Glutamatergic neuron (in vitro differentiated cells): ENCODE measurements around the gene CAPN5. TPM values are rescaled to one million over a fixed set of nuclear protein-coding genes. Genes with fewer than 3 reads are reported as not detected.

Source experiments
- DNase-seq: peaks from one replicate; pipeline ENCODE4 v3.0.0; 2022
- H3K27ac Mint-ChIP-seq: one replicate; pipeline ENCODE4 v1.8.0; 2020; ENCODE audit warnings: mild to moderate bottlenecking, mixed read lengths, inconsistent platforms; ENCODE audit not compliant: unreplicated experiment
- H3K27me3 Mint-ChIP-seq: one replicate; pipeline ENCODE4 v1.8.0; 2020; ENCODE audit warnings: mild to moderate bottlenecking, moderate library complexity, mixed read lengths, inconsistent platforms; ENCODE audit not compliant: unreplicated experiment
- H3K36me3 Mint-ChIP-seq: one replicate; pipeline ENCODE4 v1.8.0; 2020; ENCODE audit warnings: mild to moderate bottlenecking, mixed read lengths, inconsistent platforms; ENCODE audit not compliant: unreplicated experiment
- H3K4me1 Mint-ChIP-seq: one replicate; pipeline ENCODE4 v1.8.0; 2020; ENCODE audit warnings: mild to moderate bottlenecking, low read depth, mixed read lengths, inconsistent platforms; ENCODE audit not compliant: unreplicated experiment
- H3K4me3 Mint-ChIP-seq: one replicate; pipeline ENCODE4 v1.8.0; 2020; ENCODE audit warnings: mild to moderate bottlenecking, mixed read lengths, inconsistent platforms; ENCODE audit not compliant: unreplicated experiment
- H3K9me3 Mint-ChIP-seq: one replicate; pipeline ENCODE4 v1.8.0; 2020; ENCODE audit warnings: mild to moderate bottlenecking, moderate library complexity, mixed read lengths, inconsistent platforms; ENCODE audit not compliant: unreplicated experiment
- total RNA-seq: library from RNA; stranded (reverse); fragmentation: NEBNext Ultra II Directional; extraction: Animal tissue kit (Norgen Biotek cat#: 25700); gene quantifications from one replicate; pipeline ENCODE4 v1.2.1, GENCODE V29; 2021; ENCODE audit not compliant: unreplicated experiment
- TF ChIP-seq, protein P1 (sequence below): fragments of 200-600 bp; sonication (generic); IDR thresholded peaks from one replicate; pipeline ENCODE4 v1.5.0; 2021; ENCODE audit not compliant: partially characterized antibody, unreplicated experiment

The CAPN5 gene
- total RNA-seq, 1 donor from 2014 or later: 45.0 TPM

GRCh38 chr11:77136784-77137420 lies 70.1 kb downstream of the CAPN5 start:
- H3K4me3 Mint-ChIP-seq: no peak overlapping the region
- TF ChIP-seq, protein P1, sequence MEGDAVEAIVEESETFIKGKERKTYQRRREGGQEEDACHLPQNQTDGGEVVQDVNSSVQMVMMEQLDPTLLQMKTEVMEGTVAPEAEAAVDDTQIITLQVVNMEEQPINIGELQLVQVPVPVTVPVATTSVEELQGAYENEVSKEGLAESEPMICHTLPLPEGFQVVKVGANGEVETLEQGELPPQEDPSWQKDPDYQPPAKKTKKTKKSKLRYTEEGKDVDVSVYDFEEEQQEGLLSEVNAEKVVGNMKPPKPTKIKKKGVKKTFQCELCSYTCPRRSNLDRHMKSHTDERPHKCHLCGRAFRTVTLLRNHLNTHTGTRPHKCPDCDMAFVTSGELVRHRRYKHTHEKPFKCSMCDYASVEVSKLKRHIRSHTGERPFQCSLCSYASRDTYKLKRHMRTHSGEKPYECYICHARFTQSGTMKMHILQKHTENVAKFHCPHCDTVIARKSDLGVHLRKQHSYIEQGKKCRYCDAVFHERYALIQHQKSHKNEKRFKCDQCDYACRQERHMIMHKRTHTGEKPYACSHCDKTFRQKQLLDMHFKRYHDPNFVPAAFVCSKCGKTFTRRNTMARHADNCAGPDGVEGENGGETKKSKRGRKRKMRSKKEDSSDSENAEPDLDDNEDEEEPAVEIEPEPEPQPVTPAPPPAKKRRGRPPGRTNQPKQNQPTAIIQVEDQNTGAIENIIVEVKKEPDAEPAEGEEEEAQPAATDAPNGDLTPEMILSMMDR: no peak
- peaks cover 2% of the 10 kb centered on the region for H3K27me3 Mint-ChIP-seq
- peaks cover under 1% of the 10 kb centered on the region for H3K9me3 Mint-ChIP-seq
- peaks cover 18% of the 10 kb centered on the region for H3K4me1 Mint-ChIP-seq
- no peaks in the 10 kb centered on the region for H3K36me3 Mint-ChIP-seq
- H3K27ac Mint-ChIP-seq: no peak overlapping the region
- no peak for DNase-seq

- Mint-ChIP-seq H3K36me3 (no peaks in the 10 kb centered on the region), H3K27me3 (peaks cover 2% of the 10 kb centered on the region), H3K27ac (no peak overlapping the region), H3K4me1 (peaks cover 19% of the 10 kb centered on the region), H3K4me3 (no peak overlapping the region), H3K9me3 (peaks cover 3% of the 10 kb centered on the region)
- no peak for DNase-seq
- TF ChIP-seq, protein P1: no peak
These were observed 70.7 kb downstream of the CAPN5 start for GRCh38 chr11:77137421-77137820.

DNA sequence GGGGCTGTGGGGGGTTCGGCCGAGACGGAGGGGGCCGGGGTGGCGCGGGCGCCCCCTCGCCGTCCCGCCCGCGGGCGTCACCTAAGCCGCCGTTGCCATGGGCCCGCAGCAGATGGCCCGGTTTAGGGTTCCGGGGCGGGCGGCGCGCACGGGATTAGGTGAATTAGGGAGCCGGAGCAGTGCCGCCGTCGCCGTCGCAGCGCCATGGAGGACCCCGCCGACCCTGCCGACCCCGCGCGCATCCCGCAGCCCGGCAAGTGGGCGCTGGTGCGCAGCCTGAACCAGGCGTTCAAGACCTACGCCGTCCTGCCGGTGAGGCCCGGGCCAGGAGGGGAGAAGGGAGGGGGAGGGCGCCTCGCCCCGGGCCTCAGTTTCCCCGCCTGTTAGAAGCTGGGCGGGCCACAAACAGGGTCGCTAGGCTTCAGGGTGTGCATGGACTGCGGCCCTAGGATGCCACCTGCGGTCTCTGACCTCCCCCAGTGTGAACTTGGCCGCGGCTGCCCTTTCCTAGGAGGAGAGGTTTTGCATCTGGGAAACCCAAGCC lies 71.4 kb downstream of the CAPN5 start:
- peaks cover 2% of the 10 kb centered on the region for H3K27me3 Mint-ChIP-seq
- peaks cover 19% of the 10 kb centered on the region for H3K4me1 Mint-ChIP-seq
- TF ChIP-seq, protein P1: no peak
- peak overlapping the region; percentile 11 for H3K4me3 Mint-ChIP-seq
- DNase-seq: no peak
- no peaks in the 10 kb centered on the region for H3K36me3 Mint-ChIP-seq
- no peak overlapping the region for H3K27ac Mint-ChIP-seq
- peaks cover 3% of the 10 kb centered on the region for H3K9me3 Mint-ChIP-seq

DNA sequence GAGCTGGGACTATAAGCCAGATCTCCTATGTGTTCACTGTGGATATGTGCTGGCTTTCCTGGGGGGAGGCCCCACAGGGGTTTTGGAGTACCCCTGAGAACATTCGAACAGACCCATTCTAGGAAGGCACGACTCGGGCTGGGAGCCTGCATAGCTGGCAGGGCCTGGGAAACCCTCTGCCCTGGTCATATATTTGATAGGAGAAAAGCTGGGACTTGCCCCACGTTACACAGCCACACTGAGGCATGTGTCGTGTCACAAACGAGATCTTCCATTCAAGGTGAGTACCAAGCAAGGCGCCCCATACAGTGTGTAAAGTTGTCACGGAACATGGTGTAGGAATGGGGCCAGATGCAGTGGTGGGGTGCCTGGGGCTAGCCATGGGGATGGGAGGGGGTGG lies 72.4 kb downstream of the CAPN5 start:
- H3K27ac Mint-ChIP-seq: no peak overlapping the region
- no peaks in the 10 kb centered on the region for H3K36me3 Mint-ChIP-seq
- H3K27me3 Mint-ChIP-seq: peaks cover 2% of the 10 kb centered on the region
- no peak for DNase-seq
- H3K9me3 Mint-ChIP-seq: peaks cover 3% of the 10 kb centered on the region
- H3K4me1 Mint-ChIP-seq: peaks cover 19% of the 10 kb centered on the region
- H3K4me3 Mint-ChIP-seq: no peak overlapping the region
- TF ChIP-seq, protein P1: no peak

DNA sequence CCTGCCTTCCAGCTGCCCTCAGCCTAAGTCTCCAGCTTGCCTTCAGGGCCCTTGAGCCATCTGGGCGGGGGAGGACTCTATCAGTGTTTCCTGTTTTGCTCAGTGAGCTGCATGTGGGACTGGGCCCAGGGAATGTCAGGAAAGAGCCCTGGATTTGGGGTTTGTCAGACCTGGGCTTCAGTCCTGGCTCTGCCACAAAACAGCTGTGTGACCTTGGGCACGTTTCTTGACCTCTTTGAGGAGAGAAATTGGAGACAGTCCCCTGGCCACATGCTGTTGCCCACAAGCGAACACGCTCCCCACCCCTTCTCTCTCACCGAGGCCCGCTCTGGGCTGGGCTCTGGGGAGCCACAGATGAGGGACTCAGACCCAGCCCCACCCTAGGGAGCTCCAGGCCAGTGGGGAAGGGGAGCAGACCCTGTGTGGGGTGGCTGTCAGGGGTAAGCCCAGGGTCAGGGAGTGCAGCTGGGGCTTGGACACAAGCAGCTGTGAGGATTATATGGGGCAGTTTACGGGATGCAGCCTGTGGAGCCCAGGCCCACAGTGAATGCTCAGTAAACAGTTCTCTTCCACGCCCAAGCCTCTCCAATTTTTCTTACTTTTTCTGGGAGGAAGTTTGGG lies 73.6 kb downstream of the CAPN5 start:
- Mint-ChIP-seq H3K4me3 (no peak overlapping the region), H3K27me3 (peaks cover 2% of the 10 kb centered on the region), H3K36me3 (no peaks in the 10 kb centered on the region), H3K27ac (no peak overlapping the region), H3K9me3 (peaks cover 3% of the 10 kb centered on the region), H3K4me1 (peaks cover 24% of the 10 kb centered on the region)
- DNase-seq: no peak
- TF ChIP-seq, protein P1: no peak
